Smooth muscle cell (in vitro differentiated cells): ENCODE data around the gene HECW1. TPM values are rescaled to one million over a fixed set of nuclear protein-coding genes. Genes with fewer than 3 reads are reported as not detected.
"Not testable (repeated sequence)": the region's sequence is repeated elsewhere in the genome, so short reads cannot be mapped to it uniquely, and the experiment has no call there.

Source experiments
- DNase-seq: peaks from one replicate; lab custom pipeline; 2025; ENCODE audit not compliant: unreplicated experiment; lab: John Stamatoyannopoulos, UW
- H2AFZ ChIP-seq: fragments of 200-600 bp; sonication (generic); 2 replicates; pipeline ENCODE4 v1.6.0; 2016; ENCODE audit warnings: antibody characterized with exemption, low read depth, mild to moderate bottlenecking
- H3F3A ChIP-seq: fragments of 200-600 bp; sonication (generic); 2 replicates; pipeline ENCODE4 v1.6.0; 2017; ENCODE audit warnings: antibody characterized with exemption, low read depth
- H3K27ac ChIP-seq: fragments of 200-600 bp; sonication (generic); 2 replicates; pipeline ENCODE4 v1.5.1; 2016; ENCODE audit warnings: low read depth, mild to moderate bottlenecking
- H3K27me3 ChIP-seq: fragments of 200-600 bp; sonication (generic); 2 replicates; pipeline ENCODE4 v1.6.1; 2016; ENCODE audit warnings: low read depth, mild to moderate bottlenecking
- H3K36me3 ChIP-seq: fragments of 200-600 bp; sonication (generic); 2 replicates; pipeline ENCODE4 v1.5.1; 2016; ENCODE audit warnings: low read depth
- H3K4me1 ChIP-seq: fragments of 200-600 bp; sonication (generic); 2 replicates; pipeline ENCODE4 v1.5.1; 2016; ENCODE audit warnings: low read depth
- H3K4me2 ChIP-seq: fragments of 200-600 bp; sonication (generic); 2 replicates; pipeline ENCODE4 v1.6.0; 2016; ENCODE audit warnings: mild to moderate bottlenecking
- H3K4me3 ChIP-seq: fragments of 200-600 bp; sonication (generic); 2 replicates; pipeline ENCODE4 v1.5.1; 2016; ENCODE audit warnings: mild to moderate bottlenecking
- H3K79me2 ChIP-seq: fragments of 200-600 bp; sonication (generic); 2 replicates; pipeline ENCODE4 v1.6.0; 2016; ENCODE audit warnings: low read depth, mild to moderate bottlenecking
- H3K9ac ChIP-seq: fragments of 200-600 bp; sonication (generic); 2 replicates; pipeline ENCODE4 v1.6.0; 2016; ENCODE audit warnings: low read depth
- H3K9me3 ChIP-seq: fragments of 200-600 bp; sonication (generic); replicated peaks from 2 replicates; pipeline ENCODE4 v1.5.1; 2016; ENCODE audit warnings: low read depth
- H4K20me1 ChIP-seq: fragments of 200-600 bp; sonication (generic); 2 replicates; pipeline ENCODE4 v1.6.0; 2016; ENCODE audit warnings: low read depth
- WGBS: methylation state at CpG from one replicate; pipeline ENCODE4 v1.1.7; 2016; ENCODE audit warnings: low lambda C conversion rate; 5-methylcytosine and 5-hydroxymethylcytosine counted together
- polyA plus RNA-seq: library from polyadenylated mRNA; unstranded; fragments of >200 nt; fragmentation: Nextera tagmentation; extraction: Ambion mirVana; gene quantifications from 2 replicates; pipeline ENCODE4 v1.2.1, GENCODE V29; 2016
- total RNA-seq: library from RNA; depleted of rRNA; stranded (reverse); fragments of >200 nt; gene quantifications from 2 replicates; pipeline ENCODE4 v1.2.3, GENCODE V29; 2014
- TF ChIP-seq, protein P1 (sequence below): fragments of 200-600 bp; sonication (generic); IDR thresholded peaks from 2 replicates; pipeline ENCODE4 v1.5.1; 2017; ENCODE audit warnings: borderline replicate concordance, mild to moderate bottlenecking, antibody characterized with exemption; ENCODE audit not compliant: insufficient read depth, poor library complexity, severe bottlenecking

Gene HECW1
- total and polyA plus RNA-seq, 2 experiments from 2014 or later, result 0.09 to 0.49 TPM

DNA sequence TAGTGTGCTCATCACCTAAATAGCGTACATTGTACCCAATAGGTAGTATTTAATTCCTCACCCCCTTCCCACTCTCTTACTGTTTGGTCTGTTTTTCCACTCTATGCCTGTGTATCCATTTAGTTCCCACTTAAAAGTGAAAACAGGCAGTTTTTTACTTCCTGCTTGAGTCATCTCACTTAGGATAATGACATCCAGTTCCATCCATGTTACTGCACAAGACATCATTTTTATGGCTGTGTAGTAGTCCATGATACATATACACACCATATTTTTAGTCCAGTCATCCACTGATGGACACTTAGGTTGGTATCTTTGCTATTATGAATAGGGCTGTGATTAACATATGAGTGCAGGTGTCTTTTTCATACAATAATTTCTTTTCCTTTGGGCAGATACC lies 480.6 kb downstream of the HECW1 start:
- 100% methylated on average over 1 of the region's 1 CpG for WGBS
- H3K9me3 ChIP-seq, result no peaks in the 10 kb centered on the region
- no peaks in the 10 kb centered on the region for H3F3A ChIP-seq
- no peak overlapping the region for H3K4me3 ChIP-seq
- H3K27ac ChIP-seq, result no peak overlapping the region
- H3K9ac ChIP-seq, result no peak overlapping the region
- H4K20me1 ChIP-seq, result peaks cover 76% of the 10 kb centered on the region
- H3K4me2 ChIP-seq, result no peak overlapping the region
- H3K79me2 ChIP-seq, result peaks cover 61% of the 10 kb centered on the region
- H2AFZ ChIP-seq, result no peak overlapping the region
- no peaks in the 10 kb centered on the region for H3K27me3 ChIP-seq
- H3K4me1 ChIP-seq, result no peaks in the 10 kb centered on the region
- no peaks in the 10 kb centered on the region for H3K36me3 ChIP-seq
- no peak for DNase-seq
- TF ChIP-seq, protein P1, sequence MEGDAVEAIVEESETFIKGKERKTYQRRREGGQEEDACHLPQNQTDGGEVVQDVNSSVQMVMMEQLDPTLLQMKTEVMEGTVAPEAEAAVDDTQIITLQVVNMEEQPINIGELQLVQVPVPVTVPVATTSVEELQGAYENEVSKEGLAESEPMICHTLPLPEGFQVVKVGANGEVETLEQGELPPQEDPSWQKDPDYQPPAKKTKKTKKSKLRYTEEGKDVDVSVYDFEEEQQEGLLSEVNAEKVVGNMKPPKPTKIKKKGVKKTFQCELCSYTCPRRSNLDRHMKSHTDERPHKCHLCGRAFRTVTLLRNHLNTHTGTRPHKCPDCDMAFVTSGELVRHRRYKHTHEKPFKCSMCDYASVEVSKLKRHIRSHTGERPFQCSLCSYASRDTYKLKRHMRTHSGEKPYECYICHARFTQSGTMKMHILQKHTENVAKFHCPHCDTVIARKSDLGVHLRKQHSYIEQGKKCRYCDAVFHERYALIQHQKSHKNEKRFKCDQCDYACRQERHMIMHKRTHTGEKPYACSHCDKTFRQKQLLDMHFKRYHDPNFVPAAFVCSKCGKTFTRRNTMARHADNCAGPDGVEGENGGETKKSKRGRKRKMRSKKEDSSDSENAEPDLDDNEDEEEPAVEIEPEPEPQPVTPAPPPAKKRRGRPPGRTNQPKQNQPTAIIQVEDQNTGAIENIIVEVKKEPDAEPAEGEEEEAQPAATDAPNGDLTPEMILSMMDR, result no peak

DNA sequence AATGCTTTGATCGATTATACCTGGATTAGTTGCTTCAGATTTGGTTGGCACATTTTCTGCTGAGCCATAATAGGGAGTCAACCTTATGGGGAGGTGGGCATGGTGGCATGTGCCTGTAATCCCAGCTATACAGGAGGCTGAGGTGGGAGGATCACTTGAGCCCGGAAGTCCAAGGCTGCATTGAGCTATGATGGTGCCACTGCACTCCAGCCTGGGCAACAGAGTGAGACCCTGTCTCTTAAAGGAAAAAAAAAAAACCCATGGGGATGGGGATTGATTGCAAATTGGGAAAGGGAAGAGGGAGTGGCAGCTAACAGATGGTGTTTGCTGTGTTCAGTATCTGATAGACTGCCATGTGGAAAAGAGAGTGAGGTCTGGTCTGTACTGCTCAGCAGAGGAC lies 481.6 kb downstream of the HECW1 start:
- H3K9ac ChIP-seq, result no peak overlapping the region
- peaks cover 52% of the 10 kb centered on the region for H3K79me2 ChIP-seq
- no peaks in the 10 kb centered on the region for H3K36me3 ChIP-seq
- peaks cover 66% of the 10 kb centered on the region for H4K20me1 ChIP-seq
- H3K27me3 ChIP-seq, result no peaks in the 10 kb centered on the region
- H3K4me1 ChIP-seq, result no peaks in the 10 kb centered on the region
- 99% methylated on average over 2 of the region's 2 CpGs for WGBS
- no peak overlapping the region for H3K4me2 ChIP-seq
- H3K27ac ChIP-seq, result no peak overlapping the region
- no peak overlapping the region for H2AFZ ChIP-seq
- no peaks in the 10 kb centered on the region for H3F3A ChIP-seq
- DNase-seq, result no peak
- H3K9me3 ChIP-seq, result no peaks in the 10 kb centered on the region
- no peak overlapping the region for H3K4me3 ChIP-seq
- TF ChIP-seq, protein P1, result no peak

DNA sequence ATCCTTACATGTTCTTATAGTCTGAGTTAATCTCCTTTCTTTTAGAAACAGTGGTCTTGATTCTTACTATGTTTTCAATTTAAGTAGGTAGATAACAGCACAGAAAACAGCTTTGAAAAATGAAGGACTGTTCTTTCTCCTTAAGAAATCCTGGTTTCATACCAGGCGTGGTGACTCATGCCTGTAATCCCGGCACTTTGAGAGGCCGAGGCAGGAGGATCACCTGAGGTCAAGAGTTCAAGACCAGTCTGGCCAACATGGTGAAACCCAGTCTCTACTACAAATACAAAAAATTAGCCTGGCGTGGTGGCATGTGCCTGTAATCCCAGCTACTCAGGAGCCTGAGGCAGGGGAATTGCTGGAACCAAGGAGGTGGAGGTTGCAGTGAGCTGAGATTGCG lies 484.0 kb downstream of the HECW1 start:
- H3K4me2 ChIP-seq, H3K9ac ChIP-seq, H3K9me3 ChIP-seq, DNase-seq, H3K4me1 ChIP-seq, H3F3A ChIP-seq, H3K27me3 ChIP-seq, H3K36me3 ChIP-seq, H3K4me3 ChIP-seq, H3K27ac ChIP-seq, H2AFZ ChIP-seq: not testable (repeated sequence)
- Histone ChIP-seq H3K79me2 (peaks cover 35% of the 10 kb centered on the region), H4K20me1 (peaks cover 45% of the 10 kb centered on the region)
- WGBS, result 65% methylated on average over 5 of the region's 5 CpGs

DNA sequence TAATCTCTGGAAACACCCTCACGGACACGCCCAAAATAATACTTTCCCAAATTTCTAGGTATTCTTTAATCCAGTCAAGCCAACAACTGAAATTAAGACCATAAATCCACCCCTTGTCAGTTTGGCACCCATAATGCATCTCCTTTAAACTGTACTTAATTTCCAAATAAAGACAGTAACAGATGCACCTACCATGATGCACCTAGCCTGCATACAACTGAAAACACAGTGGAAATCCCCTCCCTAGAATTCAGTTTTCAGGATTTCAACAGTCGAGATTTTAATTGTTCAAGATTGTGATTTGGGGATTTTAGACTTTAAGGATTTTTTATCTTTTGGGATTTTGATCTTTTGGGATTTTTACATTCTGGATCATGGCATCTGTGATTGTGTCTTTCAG lies 487.6 kb downstream of the HECW1 start:
- H4K20me1 ChIP-seq, result peaks cover 21% of the 10 kb centered on the region
- H3K9me3 ChIP-seq, result no peaks in the 10 kb centered on the region
- no peak overlapping the region for H2AFZ ChIP-seq
- no peaks in the 10 kb centered on the region for H3K4me1 ChIP-seq
- 98% methylated on average over 3 of the region's 3 CpGs for WGBS
- H3F3A ChIP-seq, result no peaks in the 10 kb centered on the region
- TF ChIP-seq, protein P1, result no peak
- H3K4me2 ChIP-seq, result no peak overlapping the region
- no peaks in the 10 kb centered on the region for H3K27me3 ChIP-seq
- H3K4me3 ChIP-seq, result no peak overlapping the region
- H3K79me2 ChIP-seq, result peaks cover 4% of the 10 kb centered on the region
- peaks cover 4% of the 10 kb centered on the region for H3K36me3 ChIP-seq
- H3K27ac ChIP-seq, result no peak overlapping the region
- DNase-seq, result no peak
- no peak overlapping the region for H3K9ac ChIP-seq
